Astrocyte of the spinal cord (primary cell): ENCODE measurements around the gene GSG1L.
A peak's percentile ranks its signal among the peaks of the same experiment; 100 is the strongest.

Source experiments
- DNase-seq: peaks from one replicate; pipeline ENCODE4 v3.0.0; 2011; ENCODE audit warnings: low read depth, low spot score
- H3K4me3 ChIP-seq: 2 replicates; pipeline ENCODE4 v1.5.1; 2011; ENCODE audit warnings: low read depth, mild to moderate bottlenecking, low read length, moderate library complexity
- in situ Hi-C: cut with HindIII; loops from 2 replicates; pipeline ENCODE4 v1.10.0; 2017; ENCODE audit warnings: low sequenced_read_pairs
- TF ChIP-seq, protein P1 (sequence below): IDR thresholded peaks from 2 replicates; pipeline ENCODE4 v1.5.1; 2012; ENCODE audit warnings: low read depth, mild to moderate bottlenecking, low read length, inconsistent platforms

GSG1L gene

DNA sequence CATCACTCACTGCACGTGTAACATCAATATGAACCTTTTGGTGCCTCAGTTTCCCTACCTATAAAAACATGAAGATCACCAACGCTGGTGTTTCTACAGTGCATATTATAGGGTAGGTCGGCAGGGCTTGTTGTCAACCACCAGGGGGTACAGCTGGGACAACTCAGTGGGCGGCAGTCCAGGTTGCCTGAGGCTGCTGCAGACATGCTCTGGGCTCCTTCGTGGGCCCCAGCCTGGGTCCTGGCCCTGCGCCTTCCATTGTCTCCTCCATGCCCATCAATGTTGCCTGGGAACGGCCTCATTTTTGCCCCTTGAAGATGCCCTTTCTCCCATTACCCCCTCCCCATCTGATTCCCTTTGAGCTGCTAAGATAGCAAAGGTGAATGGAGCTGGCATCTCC lies 89.8 kb downstream of the GSG1L start:
- no peak for DNase-seq
- in situ Hi-C loops: no loop called here
- TF ChIP-seq, protein P1, sequence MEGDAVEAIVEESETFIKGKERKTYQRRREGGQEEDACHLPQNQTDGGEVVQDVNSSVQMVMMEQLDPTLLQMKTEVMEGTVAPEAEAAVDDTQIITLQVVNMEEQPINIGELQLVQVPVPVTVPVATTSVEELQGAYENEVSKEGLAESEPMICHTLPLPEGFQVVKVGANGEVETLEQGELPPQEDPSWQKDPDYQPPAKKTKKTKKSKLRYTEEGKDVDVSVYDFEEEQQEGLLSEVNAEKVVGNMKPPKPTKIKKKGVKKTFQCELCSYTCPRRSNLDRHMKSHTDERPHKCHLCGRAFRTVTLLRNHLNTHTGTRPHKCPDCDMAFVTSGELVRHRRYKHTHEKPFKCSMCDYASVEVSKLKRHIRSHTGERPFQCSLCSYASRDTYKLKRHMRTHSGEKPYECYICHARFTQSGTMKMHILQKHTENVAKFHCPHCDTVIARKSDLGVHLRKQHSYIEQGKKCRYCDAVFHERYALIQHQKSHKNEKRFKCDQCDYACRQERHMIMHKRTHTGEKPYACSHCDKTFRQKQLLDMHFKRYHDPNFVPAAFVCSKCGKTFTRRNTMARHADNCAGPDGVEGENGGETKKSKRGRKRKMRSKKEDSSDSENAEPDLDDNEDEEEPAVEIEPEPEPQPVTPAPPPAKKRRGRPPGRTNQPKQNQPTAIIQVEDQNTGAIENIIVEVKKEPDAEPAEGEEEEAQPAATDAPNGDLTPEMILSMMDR: no peak
- no peak overlapping the region for H3K4me3 ChIP-seq

DNA sequence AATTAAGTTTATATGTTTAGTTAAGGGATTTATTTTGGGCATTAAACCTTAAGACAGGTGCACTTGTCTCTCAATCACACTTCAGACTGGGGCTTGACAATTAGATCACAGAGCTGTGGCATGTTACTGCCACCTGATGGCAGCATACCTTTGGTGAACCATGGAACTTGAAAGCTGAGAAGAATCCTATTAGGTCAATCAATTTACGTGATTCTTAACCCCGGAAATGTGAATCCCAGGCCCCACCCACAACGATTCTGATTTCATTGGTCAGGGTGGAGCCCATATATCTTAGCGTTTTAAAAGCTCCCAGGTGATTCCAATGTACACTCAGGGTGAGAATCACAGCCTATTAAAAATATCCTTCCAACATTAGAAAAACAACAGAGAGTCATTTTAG lies 91.0 kb downstream of the GSG1L start:
- TF ChIP-seq, protein P1: peak; percentile 56
- peak; percentile 11 for DNase-seq
- H3K4me3 ChIP-seq: no peak overlapping the region
- in situ Hi-C loops: no loop called here

DNA sequence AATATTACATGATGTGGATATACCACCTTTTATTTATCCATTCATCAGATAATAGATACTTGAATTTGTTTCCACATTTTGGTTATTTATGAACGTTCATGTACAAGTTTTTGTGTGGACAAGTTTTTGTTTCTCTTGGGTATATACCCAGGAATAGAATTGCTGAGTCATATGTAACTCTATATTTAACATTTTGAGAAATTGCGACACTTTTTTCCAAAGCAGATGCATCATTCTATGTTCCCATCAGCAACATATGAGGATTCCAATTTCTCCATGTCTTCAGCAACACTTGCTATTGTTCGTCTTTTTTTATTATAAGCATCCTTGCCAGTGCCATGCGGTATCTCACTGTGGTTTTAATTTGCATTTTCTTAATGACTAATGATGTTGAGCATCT lies 93.9 kb downstream of the GSG1L start:
- in situ Hi-C loops: no loop called here
- TF ChIP-seq, protein P1: no peak
- no peak for DNase-seq
- H3K4me3 ChIP-seq: no peak overlapping the region

DNA sequence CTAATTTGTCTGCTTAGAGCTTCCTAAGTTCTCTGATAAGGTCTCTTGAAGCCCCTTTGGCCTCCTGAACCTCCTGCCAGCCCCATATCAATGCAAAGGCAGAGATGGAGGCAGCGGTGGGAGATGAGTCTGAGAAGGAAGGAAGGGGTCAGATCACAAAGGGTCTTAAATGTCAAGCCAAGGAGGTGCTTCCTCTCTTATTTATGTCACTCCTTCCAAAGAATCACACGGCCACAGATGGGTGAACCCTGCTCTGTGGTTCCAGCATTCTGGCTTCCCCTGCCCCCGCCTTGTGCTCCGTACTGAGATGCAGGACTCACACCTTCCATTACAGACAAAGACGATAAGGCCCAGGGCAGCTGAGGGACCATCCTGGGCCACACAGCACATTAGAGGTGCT lies 96.3 kb downstream of the GSG1L start:
- no peak for DNase-seq
- in situ Hi-C loops: no loop called here
- H3K4me3 ChIP-seq: no peak overlapping the region
- TF ChIP-seq, protein P1: no peak

DNA sequence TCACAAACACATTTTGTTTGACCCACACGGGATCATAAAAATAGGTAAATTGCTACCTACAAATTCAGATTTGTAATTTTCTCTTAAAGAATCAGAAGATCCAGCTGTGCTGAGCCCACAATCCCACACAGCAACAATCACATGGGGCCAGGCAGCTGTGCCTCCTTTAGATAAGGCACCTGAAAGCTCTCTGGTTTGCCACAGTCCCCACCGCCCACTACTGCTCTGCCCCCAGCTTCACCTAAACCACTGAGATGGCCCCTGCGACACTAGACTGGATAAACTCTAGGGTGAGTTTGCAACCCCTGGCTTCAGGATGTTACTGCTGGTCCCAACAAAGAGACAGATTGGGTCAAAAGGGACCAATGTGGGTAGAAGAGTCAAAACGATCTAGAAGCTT lies 96.8 kb downstream of the GSG1L start:
- TF ChIP-seq, protein P1: no peak
- no peak overlapping the region for H3K4me3 ChIP-seq
- in situ Hi-C loops: no loop called here
- DNase-seq: no peak

DNA sequence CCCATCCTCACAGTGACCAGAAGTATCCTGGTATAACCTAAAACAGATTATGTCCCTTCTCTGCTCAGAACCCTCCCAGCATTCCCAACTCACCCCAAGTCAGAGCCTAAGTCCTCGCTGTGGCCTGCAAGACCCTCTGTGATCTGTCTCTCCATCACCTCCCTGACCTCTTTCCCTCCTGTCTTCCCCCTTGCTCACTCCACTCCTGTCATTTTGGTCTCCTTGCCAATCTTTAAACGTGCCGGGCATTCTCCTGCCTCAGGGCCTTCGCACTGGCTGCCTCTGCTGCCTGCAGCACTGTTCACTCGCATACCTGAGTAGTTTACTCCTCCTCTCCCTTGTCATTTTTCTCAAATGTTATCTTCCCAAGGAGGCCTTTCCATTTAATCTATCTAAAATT lies 97.7 kb downstream of the GSG1L start:
- TF ChIP-seq, protein P1: no peak
- H3K4me3 ChIP-seq: no peak overlapping the region
- DNase-seq: no peak
- in situ Hi-C loops: no loop called here

DNA sequence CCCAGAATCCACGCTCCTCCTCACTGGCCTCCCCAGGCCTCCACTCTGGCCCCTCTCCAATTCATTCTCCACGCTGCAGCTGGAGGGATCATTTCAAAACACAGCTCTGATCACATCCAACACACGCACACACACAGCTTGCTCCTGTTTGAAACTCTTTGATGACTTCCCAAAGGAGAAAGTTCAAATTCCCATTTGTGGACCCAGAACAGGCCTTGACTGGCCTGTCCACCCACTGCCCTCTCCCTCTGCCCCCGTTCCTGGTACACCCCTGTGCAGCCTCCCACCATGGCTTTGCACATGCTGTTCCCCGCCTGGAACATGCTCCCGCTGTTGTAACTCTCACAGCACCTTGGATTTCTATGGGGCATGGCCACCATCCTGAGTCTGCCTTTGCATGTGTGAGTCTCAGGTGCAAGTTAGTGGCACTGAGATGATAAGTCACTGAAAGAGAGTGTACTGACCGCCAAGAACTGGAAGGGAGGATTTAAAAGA lies 100.0 kb downstream of the GSG1L start:
- TF ChIP-seq, protein P1: no peak
- no peak overlapping the region for H3K4me3 ChIP-seq
- in situ Hi-C loops: no loop called here
- DNase-seq: no peak
